GM19351 (cell line): ENCODE results near the gene HSBP1L1.
"Not testable (repeated sequence)": the region's sequence is repeated elsewhere in the genome, so short reads cannot be mapped to it uniquely, and the experiment has no call there.

Experiments used
- ATAC-seq: cut with Tn5 transposase; IDR thresholded peaks from one replicate; pipeline ENCODE4 v1.9.1; 2021; ENCODE audit warnings: mild to moderate bottlenecking, moderate library complexity; ENCODE audit not compliant: unreplicated experiment

HSBP1L1 gene

DNA sequence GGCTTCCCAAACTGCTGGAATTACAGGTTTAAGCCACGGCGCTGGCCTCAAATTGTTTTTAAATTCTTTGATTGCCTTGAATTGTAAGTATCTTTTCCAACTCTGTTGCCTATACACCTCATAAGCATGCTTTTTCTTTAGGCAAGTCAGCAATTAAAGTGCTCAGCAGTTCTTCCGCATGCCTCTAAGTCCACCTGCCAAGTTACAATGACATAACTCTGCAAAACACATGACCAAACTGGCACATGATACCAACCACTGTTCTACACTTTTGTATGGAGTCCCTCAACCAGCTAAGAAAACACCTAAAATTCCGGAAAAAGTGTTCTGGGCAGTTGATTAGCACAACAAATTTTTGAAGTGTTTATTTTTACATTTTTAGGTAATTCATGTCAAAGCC lies 18.8 kb downstream of the HSBP1L1 start:
- no peak for ATAC-seq

DNA sequence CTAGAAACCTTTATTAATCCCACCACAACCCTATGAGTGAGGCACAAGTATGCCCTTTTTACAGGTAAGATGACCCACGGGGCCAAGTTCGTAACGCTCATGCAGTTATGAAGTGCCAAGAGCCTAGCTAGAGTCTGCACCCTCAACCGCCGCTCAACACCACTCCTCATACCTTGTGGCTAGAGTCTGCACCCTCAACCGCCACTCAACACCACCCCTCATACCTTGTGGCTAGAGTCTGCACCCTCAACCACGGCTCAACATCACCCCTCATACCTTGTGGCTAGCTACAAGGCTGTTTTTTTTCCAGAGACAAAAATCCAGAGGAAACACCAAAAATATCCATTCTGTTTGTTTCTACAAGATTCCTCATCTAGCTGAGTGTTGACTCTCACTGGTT lies 19.4 kb downstream of the HSBP1L1 start:
- no peak for ATAC-seq

DNA sequence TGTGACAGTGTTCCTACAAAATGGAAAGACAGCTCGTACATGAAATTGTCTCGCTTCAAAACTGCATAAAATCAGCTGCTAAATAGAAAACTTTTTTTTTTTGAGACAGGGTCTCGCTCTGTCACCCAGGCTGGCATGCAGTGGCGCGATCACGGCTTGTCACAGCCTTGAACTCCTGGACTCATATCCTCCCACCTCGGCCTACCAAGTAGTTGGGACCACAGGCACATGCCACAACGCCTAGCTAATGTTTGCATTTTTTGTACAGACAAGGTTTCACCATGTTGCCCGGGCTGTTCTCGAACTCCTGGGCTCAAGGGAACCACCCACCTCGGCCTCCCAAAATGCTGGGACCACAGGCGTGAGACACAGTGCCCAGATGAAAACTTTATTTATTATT lies 20.7 kb downstream of the HSBP1L1 start:
- no peak for ATAC-seq

DNA sequence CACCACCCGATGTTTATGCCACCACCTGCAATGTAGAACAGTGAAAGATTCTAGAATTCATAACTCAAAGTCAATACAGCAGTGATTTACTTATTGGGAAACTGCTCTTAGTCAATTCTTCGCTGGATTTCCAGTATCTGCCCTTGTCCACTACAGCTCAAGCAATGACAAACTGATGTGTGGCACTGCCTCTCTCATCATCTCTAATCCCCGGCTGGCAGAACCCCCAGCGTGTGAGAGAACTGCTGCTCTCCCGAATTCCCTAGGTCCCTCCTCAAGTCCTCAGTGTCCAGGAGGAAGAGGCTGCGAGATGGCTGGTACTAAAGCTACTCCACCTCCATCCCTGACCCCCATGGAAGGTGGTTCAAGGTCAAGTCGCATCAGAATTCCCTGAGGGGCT lies 22.3 kb downstream of the HSBP1L1 start:
- no peak for ATAC-seq

DNA sequence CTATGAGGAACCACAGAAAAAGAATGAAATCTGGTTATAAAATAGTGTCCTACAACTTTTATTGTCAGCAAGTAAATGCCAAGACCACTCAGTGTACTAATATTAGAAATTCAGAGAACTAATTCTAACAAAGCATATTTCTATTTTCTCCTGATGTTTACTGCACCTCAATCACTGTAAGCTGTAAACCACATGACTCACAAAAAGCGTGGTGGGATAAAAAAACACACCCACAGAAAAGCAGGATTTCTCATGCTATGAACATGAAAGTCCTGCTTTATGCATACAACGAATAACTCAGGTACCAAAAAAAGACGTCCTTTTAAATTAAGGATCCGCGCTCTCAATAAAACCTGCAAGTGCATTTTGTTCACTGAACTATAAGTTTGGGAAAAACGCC lies 23.1 kb downstream of the HSBP1L1 start:
- no peak for ATAC-seq

DNA sequence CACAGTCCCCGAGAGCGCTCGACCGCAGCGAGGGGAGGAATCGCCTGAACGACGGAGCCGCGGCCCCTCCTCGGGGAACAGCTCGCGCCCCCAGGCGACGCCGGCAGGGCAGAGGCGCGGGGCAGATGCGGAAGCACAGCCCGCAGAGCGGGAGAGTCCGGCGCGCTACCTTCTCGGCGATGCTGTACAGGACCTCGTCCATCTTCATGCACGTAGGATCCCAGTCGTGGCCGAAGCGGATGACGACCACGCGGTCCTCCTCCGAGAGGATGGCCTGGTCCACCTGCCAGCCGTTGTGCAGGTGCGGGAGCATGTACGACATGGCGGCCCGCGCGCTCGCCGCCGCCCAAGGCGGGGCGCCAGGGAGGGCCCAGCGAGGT lies 23.6 kb downstream of the HSBP1L1 start:
- ATAC-seq, result peak; percentile 59

DNA sequence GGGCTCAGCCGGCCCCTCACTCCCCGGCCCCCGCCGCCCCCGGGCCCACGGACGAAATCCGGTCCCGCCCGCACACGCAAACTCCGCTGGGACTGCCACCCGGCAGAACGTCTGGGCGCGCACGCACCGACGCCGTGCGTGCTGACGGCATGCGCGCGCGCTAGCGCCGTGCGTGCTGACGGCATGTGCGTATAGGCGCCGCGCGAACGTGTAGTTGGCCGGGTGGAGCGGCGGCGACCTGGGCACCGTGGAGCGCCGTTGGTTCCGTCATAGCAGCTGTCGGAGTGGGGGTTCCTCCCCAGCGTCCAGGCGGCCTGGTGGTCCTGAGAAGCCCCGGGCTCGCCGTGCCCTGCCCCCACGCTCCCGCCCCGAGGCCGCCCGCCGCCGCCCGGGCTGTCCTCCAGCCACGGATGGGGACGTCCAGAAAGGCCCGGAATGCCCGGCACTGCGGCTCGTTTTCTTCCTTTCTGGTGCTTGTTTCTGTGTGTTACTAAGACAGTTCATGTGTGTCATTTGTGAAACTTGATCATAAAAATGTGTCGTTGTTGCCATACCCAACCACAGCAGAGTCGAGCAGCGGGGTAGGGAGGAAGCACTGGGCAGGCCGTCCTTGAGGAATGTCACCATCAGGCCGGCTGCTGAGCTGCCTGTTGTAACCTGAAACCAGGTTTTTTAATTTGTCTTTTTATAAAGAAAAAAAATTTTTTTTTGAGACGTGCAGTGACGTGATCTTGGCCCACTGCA lies 24.2 kb downstream of the HSBP1L1 start, which contains the start of gene TXNL4A:
TSS of gene TXNL4A (minus strand) at position 113 of the 744 bp plus-strand sequence. CDS start 171 bp downstream, outside the sequence.
- ATAC-seq, result peak; percentile 97

DNA sequence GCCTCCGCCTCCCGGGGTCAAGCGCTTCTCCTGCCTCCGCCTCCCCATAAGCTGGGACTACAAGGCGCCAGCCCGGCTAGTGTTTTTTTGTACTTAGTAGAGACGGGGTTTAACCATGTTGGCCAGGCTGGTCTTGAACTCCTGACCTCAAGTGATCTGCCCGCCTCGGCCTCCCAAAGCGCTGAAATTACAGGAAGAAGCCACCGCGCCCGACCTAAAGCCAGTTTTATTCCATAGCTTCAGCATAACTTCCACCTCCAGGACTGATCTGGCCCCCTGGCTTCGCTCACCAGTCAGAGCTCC lies 24.7 kb downstream of the HSBP1L1 start:
- ATAC-seq, result peak; percentile 5

DNA sequence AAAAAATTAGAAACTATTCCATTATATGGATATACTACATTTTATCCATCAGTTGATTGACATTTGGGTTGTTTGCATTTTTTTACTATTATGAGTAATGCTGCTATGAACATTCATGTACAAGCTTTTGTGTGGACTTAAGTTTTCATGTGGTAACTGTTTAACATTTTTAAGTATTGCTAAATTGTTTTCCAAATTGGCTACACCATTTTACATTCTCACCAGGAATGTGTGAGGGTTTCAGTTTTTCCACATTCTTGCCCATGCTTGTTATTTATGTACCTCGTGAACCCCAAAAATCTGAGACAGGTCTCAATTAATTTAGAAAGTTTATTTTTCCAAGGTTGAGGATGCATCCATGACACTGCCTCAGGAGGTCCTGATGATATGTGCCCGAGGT lies 27.1 kb downstream of the HSBP1L1 start:
- no peak for ATAC-seq

DNA sequence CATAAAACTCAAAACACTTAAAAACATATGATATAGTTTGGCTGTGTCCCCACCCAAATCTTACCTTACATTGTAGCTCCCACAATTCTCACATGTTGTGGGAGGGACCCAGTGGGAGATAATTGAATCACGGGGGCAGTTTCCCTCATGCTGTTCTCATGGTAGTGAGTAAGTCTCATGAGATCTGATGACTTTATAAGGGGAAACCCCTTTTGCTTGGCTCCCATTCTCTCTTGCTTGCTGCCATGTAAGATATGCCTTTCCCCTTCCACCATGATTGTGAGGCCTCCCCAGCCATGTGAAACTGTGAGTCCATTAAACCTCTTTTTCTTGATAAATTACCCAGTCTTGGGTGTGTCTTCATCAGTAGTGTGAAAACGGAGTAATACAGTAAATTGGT lies 35.3 kb downstream of the HSBP1L1 start:
- not testable (repeated sequence) for ATAC-seq

DNA sequence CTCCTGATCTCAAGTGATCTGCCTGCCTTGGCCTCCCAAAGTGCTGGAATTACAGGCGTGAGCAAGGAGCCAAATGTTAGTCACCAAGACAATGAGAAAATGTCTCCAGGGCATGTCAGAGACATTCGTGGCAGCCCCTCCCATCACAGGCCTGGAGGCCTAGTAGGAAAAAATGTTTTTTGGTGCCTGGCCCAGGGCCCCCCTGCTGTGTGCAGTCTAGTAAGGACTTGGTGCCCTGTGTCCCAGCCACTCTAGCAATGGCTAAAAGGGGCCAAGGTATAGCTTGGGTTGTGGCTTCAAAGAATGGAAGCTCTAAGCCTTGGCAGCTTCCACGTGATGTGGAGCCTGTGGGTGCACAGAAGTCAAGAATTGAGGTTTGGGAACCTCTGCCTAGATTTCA lies 36.4 kb downstream of the HSBP1L1 start:
- ATAC-seq, result no peak

DNA sequence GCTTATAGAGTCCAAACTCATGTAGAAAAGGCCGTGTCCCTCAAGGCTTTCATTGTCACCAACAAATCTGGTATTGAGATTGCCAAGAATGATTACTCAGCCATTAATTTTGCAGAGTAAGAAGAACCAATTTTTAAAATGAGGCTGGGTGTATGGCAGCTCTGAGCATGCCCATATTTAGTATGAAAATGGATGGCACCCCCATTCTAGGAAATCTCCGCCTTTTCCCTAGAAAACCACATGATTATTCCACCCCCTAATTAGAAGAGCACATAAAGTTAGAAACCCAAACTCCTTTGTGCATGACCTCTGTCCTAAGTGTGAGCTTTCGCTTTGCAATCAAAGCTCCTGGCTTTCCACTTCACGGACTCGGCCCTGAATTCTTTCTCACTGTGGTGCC lies 38.0 kb downstream of the HSBP1L1 start:
- ATAC-seq, result no peak

DNA sequence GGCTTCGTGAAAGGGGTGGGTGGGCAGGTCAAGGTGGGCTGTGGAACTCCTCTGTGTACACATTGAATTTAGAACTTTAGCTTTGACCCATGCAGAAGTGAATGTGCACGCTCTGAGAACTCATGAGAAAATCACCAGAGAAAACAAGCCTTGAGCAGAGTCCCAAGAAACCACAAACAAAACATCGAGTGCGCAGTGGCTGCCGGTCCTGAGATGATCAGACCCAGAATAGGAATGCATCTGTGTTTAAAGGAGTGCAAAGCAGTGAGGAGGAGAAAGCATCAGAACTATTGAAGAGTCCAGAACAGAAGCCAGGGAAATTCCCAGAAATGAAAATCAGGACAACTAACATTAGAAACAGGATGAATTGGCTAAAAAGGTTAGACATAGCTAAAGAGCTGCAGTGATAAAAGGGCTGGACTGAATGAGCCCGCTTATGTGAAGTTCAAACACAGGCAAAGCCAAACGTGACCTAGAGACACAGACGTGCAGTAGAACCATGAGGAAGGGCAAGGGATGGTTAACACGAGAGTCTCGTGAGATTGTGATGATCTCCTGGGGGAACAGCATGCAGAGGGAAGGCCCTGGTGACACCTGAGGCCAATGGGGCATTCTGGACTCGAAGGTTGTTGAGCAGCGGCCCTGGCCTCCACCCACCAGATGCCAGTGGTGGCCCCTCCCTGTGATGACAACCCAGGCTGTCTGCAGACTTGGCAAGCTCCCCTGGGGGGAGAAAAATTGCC lies 40.3 kb downstream of the HSBP1L1 start:
- no peak for ATAC-seq

DNA sequence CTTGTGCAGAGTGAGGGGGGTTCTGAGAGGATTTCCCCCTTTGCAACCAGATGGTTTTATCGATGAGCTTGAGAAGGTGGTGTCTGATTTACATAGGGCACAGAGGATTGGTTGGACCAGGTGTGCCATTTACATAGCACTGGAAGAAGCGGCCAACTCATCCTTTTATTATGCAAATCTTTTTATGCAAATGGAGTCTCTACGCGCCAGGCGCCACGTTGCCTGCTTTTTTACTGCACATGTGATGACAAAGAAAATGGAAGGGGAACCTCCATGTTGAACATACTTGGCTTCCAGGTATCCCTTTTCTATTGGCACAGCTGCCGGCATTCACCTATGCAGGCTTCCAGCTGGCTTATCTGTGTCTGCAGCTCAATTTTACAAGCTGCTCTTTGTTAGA lies 42.3 kb downstream of the HSBP1L1 start:
- no peak for ATAC-seq

DNA sequence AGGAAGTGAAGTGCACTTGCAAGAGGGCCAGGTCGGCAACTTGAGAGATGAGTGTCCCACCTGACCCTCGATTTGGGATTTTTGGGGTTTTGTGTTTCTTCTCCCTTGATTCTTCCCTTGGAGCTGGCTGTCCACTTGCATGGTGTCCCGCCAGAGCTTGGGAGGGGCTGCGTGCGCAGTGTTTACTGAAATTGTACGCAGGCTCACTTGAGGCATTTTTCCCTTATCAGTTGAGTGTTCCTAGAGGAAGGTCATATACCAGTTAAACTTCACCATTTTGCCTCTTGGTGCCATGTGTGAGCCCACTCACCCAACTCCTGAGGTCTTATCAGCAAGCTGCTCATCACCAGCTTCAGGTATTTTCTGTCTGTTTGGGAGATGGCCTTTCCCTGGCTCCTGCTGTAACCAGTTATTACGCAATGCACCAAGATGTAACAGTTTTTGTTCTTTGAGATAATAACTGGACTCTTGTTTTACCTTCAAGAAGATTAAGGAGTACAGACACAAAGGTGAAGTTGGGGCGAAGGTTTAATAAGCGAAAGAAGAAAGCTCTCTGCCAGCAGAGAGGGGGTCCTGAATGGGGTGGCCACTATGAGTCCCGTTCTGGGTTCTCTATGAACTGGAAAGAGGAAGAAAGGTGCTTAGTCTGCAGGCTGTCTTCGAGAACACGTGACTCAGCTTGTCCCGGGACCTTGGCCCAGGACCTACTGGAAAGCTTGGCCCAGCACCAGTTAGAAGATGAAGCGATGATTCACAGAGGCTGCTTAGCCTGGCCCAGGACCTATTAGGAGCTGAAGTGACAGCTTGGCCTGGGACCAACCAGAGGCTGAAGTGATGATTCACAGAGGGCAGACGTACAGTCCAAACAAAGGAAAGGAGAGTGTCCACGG lies 45.5 kb downstream of the HSBP1L1 start:
- ATAC-seq, result no peak

DNA sequence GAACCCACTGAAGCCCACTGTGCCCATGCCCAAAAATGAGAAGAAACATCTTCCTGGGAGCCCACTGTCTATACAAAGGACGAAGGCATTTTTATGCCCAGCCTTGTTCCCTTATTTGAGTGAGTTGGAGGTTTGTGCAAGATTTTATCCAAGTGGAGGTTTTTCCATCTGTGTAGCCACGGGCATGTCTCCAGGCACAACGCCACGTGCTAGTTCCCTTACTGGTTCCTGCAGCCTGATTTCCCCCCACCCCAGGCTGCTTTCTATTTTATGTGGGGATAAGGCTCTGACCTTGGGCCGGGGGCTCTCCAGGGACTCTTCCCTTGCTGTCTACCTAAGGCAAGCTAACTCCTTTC lies 46.1 kb downstream of the HSBP1L1 start:
- no peak for ATAC-seq

DNA sequence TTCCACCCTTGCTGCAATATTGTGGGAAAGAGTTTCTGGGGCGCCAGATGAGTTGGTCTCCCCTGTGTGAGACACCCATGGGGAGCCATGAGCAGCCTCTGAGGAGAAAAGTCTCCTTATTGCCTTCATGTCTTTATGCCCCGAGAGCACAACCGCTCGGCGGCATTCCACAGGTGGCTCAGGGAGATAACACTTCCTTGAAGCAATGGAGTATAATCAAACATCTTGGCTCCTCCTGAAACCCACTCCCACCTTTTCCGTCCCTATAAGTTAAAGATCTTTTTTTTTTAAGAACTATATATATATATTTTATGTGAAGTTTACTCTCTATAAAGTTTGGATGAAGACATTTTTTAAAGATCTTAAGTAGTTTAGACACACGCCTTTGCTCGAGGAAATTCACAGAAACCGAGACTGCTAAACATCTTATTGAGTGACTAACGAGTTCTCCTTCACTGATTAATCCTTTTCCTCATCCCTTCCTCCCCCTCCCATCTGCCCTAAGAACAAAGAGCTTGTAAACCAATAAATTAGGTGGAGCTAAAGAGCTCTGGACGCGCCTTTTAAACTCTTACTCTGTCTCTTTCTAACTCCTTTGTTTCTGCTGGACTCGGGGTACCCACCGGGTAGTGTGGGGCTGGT lies 47.2 kb downstream of the HSBP1L1 start:
- not testable (repeated sequence) for ATAC-seq

DNA sequence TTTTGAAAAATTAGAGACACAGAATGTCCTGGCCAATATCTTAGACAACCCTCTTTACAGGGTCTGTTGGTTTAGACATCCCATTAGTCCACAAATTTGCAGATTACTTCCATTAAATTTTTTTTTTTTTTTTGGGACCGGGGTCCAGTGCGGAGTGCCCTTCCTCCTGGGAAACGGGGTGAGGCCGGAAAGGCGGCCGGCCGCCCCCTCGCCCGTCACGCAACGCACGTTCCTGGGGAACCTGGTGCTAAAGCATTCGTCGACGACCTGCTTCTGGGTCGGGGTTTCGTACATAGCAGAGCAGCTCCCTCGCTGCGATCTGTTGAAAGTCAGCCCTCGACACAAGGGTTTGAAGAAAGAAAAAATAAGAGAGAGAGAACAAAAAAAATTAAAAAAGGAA lies 48.3 kb downstream of the HSBP1L1 start:
- no peak for ATAC-seq
